Measurements from ENCODE around the gene GOLGA8N. TPM values are rescaled to one million over a fixed set of nuclear protein-coding genes. Genes with fewer than 3 reads are reported as not detected.

Gene GOLGA8N
- total RNA-seq, 1 experiment from 2014 or later, result 9.1 TPM

GRCh38 chr15:32636908-32637567 lies 43.8 kb downstream of the GOLGA8N start:
- TF ChIP-seq CTCF (IDR thresholded peaks at IDR 0.05; ENCODE audit: unreplicated experiment), result no peak
- DNase-seq (ENCODE audit: unreplicated experiment), result no peak
- intact Hi-C loops (cut with micrococcal nuclease), result no loop called here
- Mint-ChIP-seq H3K4me3 (ENCODE audit: unreplicated experiment) (no peak overlapping the region), H3K27ac (ENCODE audit: low read depth, unreplicated experiment) (no peak overlapping the region), H3K27me3 (ENCODE audit: insufficient read depth, unreplicated experiment) (no peaks in the 10 kb centered on the region), H3K9me3 (ENCODE audit: unreplicated experiment) (no peaks in the 10 kb centered on the region), H3K36me3 (ENCODE audit: insufficient read depth, unreplicated experiment) (peaks cover 5% of the 10 kb centered on the region), H3K4me1 (ENCODE audit: insufficient read depth, unreplicated experiment) (peaks cover 6% of the 10 kb centered on the region)
- no TSS peak for BruUV-seq (replicated peaks)
- ChIA-PET CTCF (interaction anchor here (1.2 kb wide), 1 partner anchor 14 kb away, joined by 3 read pairs; no protein-coding TSS in a partner anchor), POLR2A (interaction anchor here (0.9 kb wide), 1 partner anchor 157 kb away, joined by 3 read pairs; no protein-coding TSS in a partner anchor)

DNA sequence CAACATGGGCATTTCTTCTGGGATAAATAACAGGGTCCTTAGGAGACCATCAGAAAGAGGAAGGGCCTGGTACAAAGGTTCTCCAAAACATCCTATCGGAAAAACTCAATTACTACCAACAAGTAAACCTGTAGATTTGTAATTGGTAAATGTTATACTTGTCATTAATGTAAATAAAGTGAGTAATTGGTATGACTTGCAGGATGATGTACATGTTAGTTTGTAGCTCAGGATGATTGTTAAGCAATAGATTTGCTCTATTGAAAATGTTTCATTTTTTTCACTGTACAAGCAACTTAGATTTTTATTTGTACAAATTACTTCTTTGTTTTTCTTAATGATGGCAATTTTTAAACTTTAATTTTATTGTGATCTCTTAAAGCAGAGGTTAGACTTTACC lies 44.4 kb downstream of the GOLGA8N start:
- DNase-seq (ENCODE audit: unreplicated experiment), result no peak
- POLR2A ChIA-PET, result interaction anchor here (0.9 kb wide), 1 partner anchor 157 kb away, joined by 3 read pairs; no protein-coding TSS in a partner anchor
- H3K36me3 Mint-ChIP-seq (ENCODE audit: insufficient read depth, unreplicated experiment), result peaks cover 5% of the 10 kb centered on the region

GRCh38 chr15:32641517-32642059 lies 48.3 kb downstream of the GOLGA8N start, which contains the start of gene SCG5:
SCG5 (plus strand) TSS chr15:32641710; CDS start chr15:32643593, 1,883 bp downstream.
- H3K4me1 Mint-ChIP-seq (ENCODE audit: insufficient read depth, unreplicated experiment), result no peaks in the 10 kb centered on the region
- no peaks in the 10 kb centered on the region for H3K27me3 Mint-ChIP-seq (ENCODE audit: insufficient read depth, unreplicated experiment)
- DNase-seq (ENCODE audit: unreplicated experiment), result no peak
- intact Hi-C loops (cut with micrococcal nuclease), result no loop called here
- TF ChIP-seq CTCF (IDR thresholded peaks at IDR 0.05; ENCODE audit: unreplicated experiment), result no peak
- BruUV-seq (replicated peaks), result no TSS peak
- ChIA-PET POLR2A (no interaction called here), CTCF (interaction anchor here (0.5 kb wide), 1 partner anchor 295 kb away, joined by 3 read pairs; no protein-coding TSS in a partner anchor)
- H3K27ac Mint-ChIP-seq (ENCODE audit: low read depth, unreplicated experiment), result no peak within 1 kb of the TSS
- peaks cover 6% of the 10 kb centered on the region for H3K36me3 Mint-ChIP-seq (ENCODE audit: insufficient read depth, unreplicated experiment)
- H3K4me3 Mint-ChIP-seq (ENCODE audit: unreplicated experiment), result no peak within 1 kb of the TSS
- H3K9me3 Mint-ChIP-seq (ENCODE audit: unreplicated experiment), result no peaks in the 10 kb centered on the region

More for the DNA sequence above, 44.4 kb downstream of the GOLGA8N start:
- BruUV-seq (replicated peaks), result no TSS peak
- Mint-ChIP-seq H3K27ac (ENCODE audit: low read depth, unreplicated experiment) (no peak overlapping the region), H3K9me3 (ENCODE audit: unreplicated experiment) (no peaks in the 10 kb centered on the region), H3K4me1 (ENCODE audit: insufficient read depth, unreplicated experiment) (peaks cover 6% of the 10 kb centered on the region), H3K27me3 (ENCODE audit: insufficient read depth, unreplicated experiment) (no peaks in the 10 kb centered on the region), H3K4me3 (ENCODE audit: unreplicated experiment) (no peak overlapping the region)
- CTCF ChIA-PET, result interaction anchor here (1.2 kb wide), 1 partner anchor 14 kb away, joined by 3 read pairs; no protein-coding TSS in a partner anchor
- no peak for TF ChIP-seq CTCF (IDR thresholded peaks at IDR 0.05; ENCODE audit: unreplicated experiment)
- intact Hi-C loops (cut with micrococcal nuclease), result no loop called here

DNA sequence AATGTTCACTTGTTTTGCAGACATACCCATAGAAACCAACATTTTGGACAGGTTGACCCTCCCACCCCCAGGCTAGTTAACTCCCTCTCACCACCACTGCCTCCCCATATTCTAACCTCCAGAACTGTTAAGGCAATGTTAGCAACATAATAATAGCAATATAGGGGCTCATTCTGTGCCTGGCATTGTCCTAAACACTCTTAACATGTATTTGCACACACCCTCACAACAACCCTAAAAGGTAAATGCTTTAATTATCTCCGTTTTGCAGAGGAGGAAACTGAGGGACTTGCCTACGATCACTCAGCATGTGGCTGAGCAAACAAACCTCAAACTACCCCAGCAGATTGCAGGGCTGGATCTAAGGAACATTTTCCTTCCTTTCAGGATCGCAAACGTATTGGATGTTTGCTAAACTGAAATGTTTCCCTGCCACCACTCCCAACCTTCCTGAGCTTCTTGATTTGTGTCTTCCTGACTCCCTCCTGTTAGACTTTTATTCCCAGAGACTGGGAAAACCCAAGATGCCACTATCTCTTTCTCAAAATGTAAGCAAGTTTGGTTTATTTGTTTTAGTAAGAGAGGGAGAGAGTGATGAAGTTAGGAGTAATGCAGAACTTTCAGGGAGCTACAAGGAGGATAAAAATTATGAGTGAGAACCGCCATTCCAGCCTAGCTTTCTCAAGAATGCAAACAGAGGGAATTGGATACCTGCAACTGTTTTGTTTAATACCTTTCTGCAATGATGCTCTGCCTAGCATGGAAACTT lies 49.6 kb downstream of the GOLGA8N start:
- Mint-ChIP-seq H3K4me1 (ENCODE audit: insufficient read depth, unreplicated experiment) (no peaks in the 10 kb centered on the region), H3K36me3 (ENCODE audit: insufficient read depth, unreplicated experiment) (peaks cover 6% of the 10 kb centered on the region), H3K4me3 (ENCODE audit: unreplicated experiment) (no peak overlapping the region), H3K9me3 (ENCODE audit: unreplicated experiment) (no peaks in the 10 kb centered on the region), H3K27ac (ENCODE audit: low read depth, unreplicated experiment) (no peak overlapping the region), H3K27me3 (ENCODE audit: insufficient read depth, unreplicated experiment) (no peaks in the 10 kb centered on the region)
- intact Hi-C loops (cut with micrococcal nuclease), result no loop called here
- TF ChIP-seq CTCF (IDR thresholded peaks at IDR 0.05; ENCODE audit: unreplicated experiment), result no peak
- BruUV-seq (replicated peaks), result no TSS peak
- DNase-seq (ENCODE audit: unreplicated experiment), result no peak
- ChIA-PET POLR2A (interaction anchor here (0.6 kb wide), 1 partner anchor 1441 kb away, joined by 3 read pairs; no protein-coding TSS in a partner anchor), CTCF (interaction anchor here (1.3 kb wide), 1 partner anchor 9 kb away, joined by 6 read pairs; no protein-coding TSS in a partner anchor)

Measured in MCF 10A (cell line).